Measurements from ENCODE around the gene SYK. TPM values are rescaled to one million over a fixed set of nuclear protein-coding genes. Genes with fewer than 3 reads are reported as not detected.

Gene SYK
- total RNA-seq, 2 donors from 2014 or later, result 2.5 to 6.0 TPM

DNA sequence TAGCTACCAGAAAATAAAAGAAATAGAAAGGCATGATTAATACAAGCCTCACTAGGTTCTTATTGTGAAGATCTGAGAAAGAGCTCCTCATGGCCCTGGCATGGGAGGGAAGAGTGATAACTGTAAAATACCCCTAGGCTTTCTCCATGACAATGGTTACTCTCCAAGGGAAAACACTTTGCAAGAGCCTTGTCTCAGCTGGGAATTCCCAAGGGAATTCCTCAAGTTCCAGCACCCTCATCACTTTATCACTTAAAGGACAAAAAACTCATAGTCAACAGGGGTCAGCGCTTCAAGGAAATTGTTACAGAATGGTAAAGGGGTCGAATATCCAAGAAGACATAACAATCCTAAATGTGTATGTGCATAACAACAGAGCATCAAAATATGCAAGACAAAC, 21.2 kb downstream of the SYK start:
- Histone ChIP-seq H3K4me1 (ENCODE audit: control insufficient read depth, insufficient read depth, low read length) (no peaks in the 10 kb centered on the region), H3K27ac (ENCODE audit: low read depth, low read length) (no peak overlapping the region), H3K4me3 (ENCODE audit: low read length) (no peak overlapping the region), H3K9ac (ENCODE audit: extremely low read depth, low read length, poor library complexity, severe bottlenecking) (no peak overlapping the region), H3K36me3 (ENCODE audit: control insufficient read depth, insufficient read depth, low read length) (no peaks in the 10 kb centered on the region), H3K27me3 (ENCODE audit: control insufficient read depth, insufficient read depth, low read length, poor library complexity, severe bottlenecking) (no peaks in the 10 kb centered on the region), H3K9me3 (ENCODE audit: control insufficient read depth, low read length) (peaks cover 16% of the 10 kb centered on the region)
- H3K36me3 Mint-ChIP-seq (ENCODE audit: low read depth), result peaks cover 4% of the 10 kb centered on the region
- no peak overlapping the region for H3K4me3 Mint-ChIP-seq
- peaks cover 28% of the 10 kb centered on the region for H3K9me3 Mint-ChIP-seq
- peaks cover 5% of the 10 kb centered on the region for H3K27me3 Mint-ChIP-seq (ENCODE audit: insufficient read depth)
- no peak for TF ChIP-seq CTCF (conservative IDR thresholded peaks at IDR 0.05)
- 80 to 83% methylated on average over 2 of the region's 2 CpGs for WGBS, 2 experiments (ENCODE audit: insufficient coverage in 1 of 2, insufficient read length in 1 of 2)
- H3K27ac Mint-ChIP-seq, result no peak overlapping the region
- H3K4me1 Mint-ChIP-seq, result no peaks in the 10 kb centered on the region
- no peak for DNase-seq

GRCh38 chr9:90825586-90825985, 24.0 kb downstream of the SYK start:
- no peak overlapping the region for H3K9ac ChIP-seq (ENCODE audit: extremely low read depth, low read length, poor library complexity, severe bottlenecking)
- DNase-seq, result no peak

DNA sequence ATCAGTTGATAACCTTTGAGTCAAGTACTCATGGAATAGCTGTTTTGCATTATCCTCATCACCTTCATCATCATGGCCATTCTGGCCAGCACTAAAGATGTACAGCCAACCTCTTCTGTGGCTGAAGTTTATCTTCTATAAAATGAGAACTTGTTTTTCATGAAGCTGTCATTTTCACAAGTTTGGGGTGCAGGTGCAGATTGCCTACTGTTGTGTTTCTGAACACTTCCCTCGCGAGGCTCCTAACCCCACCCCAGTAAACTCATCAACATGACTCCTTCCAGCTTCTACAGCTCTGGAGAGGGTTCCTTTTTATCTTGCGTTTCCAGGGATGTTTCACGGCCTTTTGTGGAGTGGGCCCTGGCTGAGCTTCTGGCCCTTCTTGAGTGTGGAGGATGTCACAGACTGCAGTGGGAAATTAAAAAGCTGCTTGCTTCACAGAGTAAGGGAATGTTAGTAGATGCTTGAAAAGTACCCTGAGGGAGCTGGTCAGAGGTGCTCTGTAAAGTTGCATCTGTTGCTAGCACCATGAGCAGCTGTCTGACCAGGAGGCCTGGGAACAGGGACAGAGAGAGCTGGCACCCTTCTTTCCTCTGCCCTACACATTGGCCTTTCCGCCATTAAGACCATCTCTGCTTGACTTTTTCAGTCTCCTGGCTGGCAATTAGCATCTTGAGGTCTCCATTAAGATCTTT, 24.9 kb downstream of the SYK start:
- Histone ChIP-seq H3K27me3 (ENCODE audit: control insufficient read depth, insufficient read depth, low read length, poor library complexity, severe bottlenecking) (no peaks in the 10 kb centered on the region), H3K9ac (ENCODE audit: extremely low read depth, low read length, poor library complexity, severe bottlenecking) (no peak overlapping the region), H3K4me3 (ENCODE audit: low read length) (no peak overlapping the region), H3K4me1 (ENCODE audit: control insufficient read depth, insufficient read depth, low read length) (no peaks in the 10 kb centered on the region), H3K27ac (ENCODE audit: low read depth, low read length) (no peak overlapping the region), H3K36me3 (ENCODE audit: control insufficient read depth, insufficient read depth, low read length) (no peaks in the 10 kb centered on the region), H3K9me3 (ENCODE audit: control insufficient read depth, low read length) (peaks cover 16% of the 10 kb centered on the region)
- Mint-ChIP-seq H3K27me3 (ENCODE audit: insufficient read depth) (peaks cover 5% of the 10 kb centered on the region), H3K9me3 (peaks cover 23% of the 10 kb centered on the region), H3K4me1 (no peaks in the 10 kb centered on the region), H3K36me3 (ENCODE audit: low read depth) (peaks cover 4% of the 10 kb centered on the region), H3K27ac (no peak overlapping the region), H3K4me3 (no peak overlapping the region)
- DNase-seq, result no peak
- no peak for TF ChIP-seq CTCF (conservative IDR thresholded peaks at IDR 0.05)
- WGBS, 2 experiments (ENCODE audit: insufficient coverage in 1 of 2, insufficient read length in 1 of 2), result 96 to 100% methylated on average over 3 to 5 of the region's 5 CpGs

More at GRCh38 chr9:90825586-90825985, 24.0 kb downstream of the SYK start:
- Mint-ChIP-seq H3K4me3 (no peak overlapping the region), H3K27me3 (ENCODE audit: insufficient read depth) (peaks cover 5% of the 10 kb centered on the region), H3K9me3 (peaks cover 23% of the 10 kb centered on the region), H3K27ac (no peak overlapping the region), H3K4me1 (no peaks in the 10 kb centered on the region), H3K36me3 (ENCODE audit: low read depth) (peaks cover 4% of the 10 kb centered on the region)
- no peaks in the 10 kb centered on the region for H3K4me1 ChIP-seq (ENCODE audit: control insufficient read depth, insufficient read depth, low read length)
- H3K4me3 ChIP-seq (ENCODE audit: low read length), result no peak overlapping the region
- WGBS, 2 experiments (ENCODE audit: insufficient coverage in 1 of 2, insufficient read length in 1 of 2), result 75 to 76% methylated on average over 1 of the region's 1 CpG
- TF ChIP-seq CTCF (conservative IDR thresholded peaks at IDR 0.05), result no peak
- peaks cover 16% of the 10 kb centered on the region for H3K9me3 ChIP-seq (ENCODE audit: control insufficient read depth, low read length)
- no peak overlapping the region for H3K27ac ChIP-seq (ENCODE audit: low read depth, low read length)
- no peaks in the 10 kb centered on the region for H3K36me3 ChIP-seq (ENCODE audit: control insufficient read depth, insufficient read depth, low read length)
- H3K27me3 ChIP-seq (ENCODE audit: control insufficient read depth, insufficient read depth, low read length, poor library complexity, severe bottlenecking), result no peaks in the 10 kb centered on the region

Data from endodermal cell (in vitro differentiated cells).